Cardiac muscle cell (in vitro differentiated cells and primary cell): Measurements from ENCODE around the gene ZSCAN21. TPM values are rescaled to one million over a fixed set of nuclear protein-coding genes. Genes with fewer than 3 reads are reported as not detected.

Experiments
- DNase-seq, 2 donors: peaks; one replicate each; pipeline versions ENCODE4 v3.0.0 to v3.0.0-alpha.2; 2010 to 2017; ENCODE audit warnings: low read depth in 1 of 2, low spot score in 1 of 2
- H3K27ac ChIP-seq: fragments of 200-600 bp; sonication (generic); 2 replicates; pipeline ENCODE4 v1.5.1; 2016
- H3K27me3 ChIP-seq: fragments of 200-600 bp; sonication (generic); 2 replicates; pipeline ENCODE4 v1.6.0; 2016; ENCODE audit warnings: control low read depth
- H3K36me3 ChIP-seq: fragments of 200-600 bp; sonication (generic); 2 replicates; pipeline ENCODE4 v1.5.1; 2016; ENCODE audit warnings: control low read depth
- H3K4me1 ChIP-seq: fragments of 200-600 bp; sonication (generic); 2 replicates; pipeline ENCODE4 v1.8.1; 2017; ENCODE audit warnings: low read depth, mild to moderate bottlenecking, mixed run types
- H3K4me3 ChIP-seq: fragments of 200-600 bp; sonication (generic); 2 replicates; pipeline ENCODE4 v1.5.1; 2016; ENCODE audit warnings: mild to moderate bottlenecking
- H3K9me3 ChIP-seq: fragments of 200-600 bp; sonication (generic); 2 replicates; pipeline ENCODE4 v1.5.1; 2017; ENCODE audit warnings: low read depth, mild to moderate bottlenecking, control low read depth
- CTCF ChIP-seq: IDR thresholded peaks from 2 replicates; pipeline ENCODE4 v1.5.1; 2012; ENCODE audit warnings: low read depth, mild to moderate bottlenecking, low read length
- polyA plus RNA-seq: library from polyadenylated mRNA; unstranded; fragments of >200 nt; fragmentation: Nextera tagmentation; extraction: Ambion mirVana; gene quantifications from 2 replicates; pipeline ENCODE4 v1.2.1, GENCODE V29; 2016
- total RNA-seq: library from RNA; depleted of rRNA; stranded (reverse); fragments of >200 nt; gene quantifications from 2 replicates; pipeline ENCODE4 v1.2.3, GENCODE V29; 2016

Gene ZSCAN21
- total and polyA plus RNA-seq, 2 experiments from 2014 or later = 11.3 to 23.3 TPM

- Histone ChIP-seq H3K36me3 (peaks cover 35% of the 10 kb centered on the region), H3K27ac (no peak overlapping the region), H3K27me3 (no peaks in the 10 kb centered on the region), H3K4me3 (no peak overlapping the region), H3K9me3 (no peaks in the 10 kb centered on the region), H3K4me1 (peaks cover 10% of the 10 kb centered on the region)
- no peak for TF ChIP-seq CTCF
- no peak for DNase-seq
These were observed 29.5 kb downstream of the ZSCAN21 start for GRCh38 chr7:100079024-100079560.

GRCh38 chr7:100080907-100081534 is 31.4 kb downstream of the ZSCAN21 start:
- Histone ChIP-seq H3K9me3 (no peaks in the 10 kb centered on the region), H3K4me1 (peaks cover 10% of the 10 kb centered on the region), H3K36me3 (peaks cover 17% of the 10 kb centered on the region), H3K4me3 (peak overlapping the region; percentile 93), H3K27me3 (no peaks in the 10 kb centered on the region), H3K27ac (peak overlapping the region; percentile 97)
- DNase-seq = peak in 1 of 2 donors; percentile 34
- TF ChIP-seq CTCF = no peak

GRCh38 chr7:100081535-100082102 is 32.0 kb downstream of the ZSCAN21 start, which contains the start of gene ZNF3:
TSS of gene ZNF3 (minus strand) at chr7:100081723. CDS start at chr7:100077357, 4,366 bp downstream.
- peak within 1 kb of the TSS; percentile 97 for H3K27ac ChIP-seq
- peak; percentile 99 for DNase-seq
- TF ChIP-seq CTCF = peak; percentile 81
- H3K9me3 ChIP-seq = no peaks in the 10 kb centered on the region
- peaks cover 10% of the 10 kb centered on the region for H3K4me1 ChIP-seq
- peaks cover 13% of the 10 kb centered on the region for H3K36me3 ChIP-seq
- no peaks in the 10 kb centered on the region for H3K27me3 ChIP-seq
- H3K4me3 ChIP-seq = peak within 1 kb of the TSS; percentile 93

- Histone ChIP-seq H3K9me3 (no peaks in the 10 kb centered on the region), H3K36me3 (peaks cover 5% of the 10 kb centered on the region), H3K4me3 (no peak overlapping the region), H3K27ac (peak overlapping the region; percentile 85), H3K27me3 (no peaks in the 10 kb centered on the region), H3K4me1 (peaks cover 10% of the 10 kb centered on the region)
- TF ChIP-seq CTCF = no peak
- no peak for DNase-seq
These were observed 33.4 kb downstream of the ZSCAN21 start for GRCh38 chr7:100082978-100083377.

GRCh38 chr7:100085515-100085914 is 35.9 kb downstream of the ZSCAN21 start:
- no peak for TF ChIP-seq CTCF
- no peak overlapping the region for H3K4me3 ChIP-seq

More at GRCh38 chr7:100085515-100085914, 35.9 kb downstream of the ZSCAN21 start:
- Histone ChIP-seq H3K27me3 (no peaks in the 10 kb centered on the region), H3K36me3 (peaks cover 3% of the 10 kb centered on the region), H3K4me1 (peaks cover 6% of the 10 kb centered on the region), H3K9me3 (no peaks in the 10 kb centered on the region), H3K27ac (no peak overlapping the region)
- DNase-seq = no peak
